Transverse colon (tissue), 3 donors: ENCODE results near the gene ATP11A.

ENCODE experiments used
- CTCF ChIP-seq, 5 experiments: fragments of 200-600 bp in 3 of 5; fragments of 450-650 bp in 2 of 5; sonication (generic) in 3 of 5; IDR thresholded peaks; 1 replicate in 2 of 5; 2 replicates in 3 of 5; pipeline ENCODE4 v1.5.1; 2016 to 2017; ENCODE audit warnings: antibody characterized with exemption in 5 of 5, inconsistent platforms in 3 of 5, mild to moderate bottlenecking in 2 of 5, moderate library complexity in 1 of 5
- POLR2A ChIP-seq: fragments of 450-650 bp; IDR thresholded peaks from one replicate; pipeline ENCODE4 v1.6.1; 2016; ENCODE audit warnings: antibody characterized with exemption, mild to moderate bottlenecking, moderate library complexity

- TF ChIP-seq CTCF (IDR thresholded peaks at IDR 0.05) (no peak), POLR2A (no peak)
Observed at GRCh38 chr13:112690283-112690929, 568 bp downstream of the ATP11A start.
